Smooth muscle cell of the brain vasculature (primary cell): ENCODE results near the gene KCNIP2.

Experiments
- DNase-seq: peaks from one replicate; pipeline ENCODE4 v3.0.0-alpha.2; 2012; ENCODE audit warnings: low read depth, low spot score

KCNIP2 gene

DNA sequence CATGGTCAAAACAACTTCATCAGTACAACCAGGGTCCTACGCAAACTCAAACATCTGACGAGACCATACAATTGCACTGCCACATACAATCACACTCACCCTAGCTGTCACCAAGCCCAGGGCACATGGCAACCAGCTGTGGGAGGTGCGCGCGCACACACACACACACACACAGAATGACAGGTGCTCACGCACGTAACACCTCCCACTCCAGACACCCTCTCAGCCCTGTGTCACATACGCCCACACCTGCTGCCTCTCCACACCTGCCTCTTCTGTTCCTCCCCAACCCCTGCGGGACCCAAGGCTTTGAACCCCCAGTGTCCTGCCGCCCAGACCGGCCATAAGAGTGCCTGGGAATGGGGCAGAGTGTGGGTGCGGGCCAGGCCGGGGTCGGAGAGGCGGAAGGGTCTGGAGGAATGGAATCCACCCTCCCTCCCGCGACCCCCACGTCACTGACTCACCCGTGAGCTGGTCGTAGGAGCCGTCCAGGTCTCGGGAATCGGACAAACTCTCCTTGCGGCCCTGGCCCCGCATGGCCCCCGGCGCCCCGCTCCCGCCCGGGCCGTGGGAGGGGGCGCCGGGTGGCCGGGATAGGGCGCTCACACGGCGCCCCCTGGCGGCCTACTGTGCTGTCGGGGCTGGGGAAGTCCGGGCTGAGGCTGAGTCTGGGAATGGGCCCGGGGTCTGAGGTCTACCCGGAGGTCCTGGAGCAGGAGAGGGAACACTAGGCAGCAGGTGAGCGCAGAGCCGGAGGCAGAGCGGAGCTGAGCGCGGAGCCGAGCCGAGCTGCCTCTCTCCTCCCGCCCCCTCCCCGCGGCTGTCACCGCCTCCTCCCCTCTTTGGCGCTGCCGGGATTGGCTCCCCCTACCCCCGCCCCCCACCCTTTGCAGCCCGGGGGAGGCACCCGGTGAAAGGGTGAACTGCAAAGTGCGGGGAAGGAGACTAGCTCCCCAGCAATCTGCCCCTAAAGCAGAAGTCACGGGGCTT is at the start of gene KCNIP2:
KCNIP2 (minus strand) TSS at position 769 of the 990 bp plus-strand sequence; CDS start at position 537, 232 bp downstream.
- DNase-seq = no peak

GRCh38 chr10:101892782-101893391 is 49.3 kb upstream of the KCNIP2 start:
- no peak for DNase-seq

DNA sequence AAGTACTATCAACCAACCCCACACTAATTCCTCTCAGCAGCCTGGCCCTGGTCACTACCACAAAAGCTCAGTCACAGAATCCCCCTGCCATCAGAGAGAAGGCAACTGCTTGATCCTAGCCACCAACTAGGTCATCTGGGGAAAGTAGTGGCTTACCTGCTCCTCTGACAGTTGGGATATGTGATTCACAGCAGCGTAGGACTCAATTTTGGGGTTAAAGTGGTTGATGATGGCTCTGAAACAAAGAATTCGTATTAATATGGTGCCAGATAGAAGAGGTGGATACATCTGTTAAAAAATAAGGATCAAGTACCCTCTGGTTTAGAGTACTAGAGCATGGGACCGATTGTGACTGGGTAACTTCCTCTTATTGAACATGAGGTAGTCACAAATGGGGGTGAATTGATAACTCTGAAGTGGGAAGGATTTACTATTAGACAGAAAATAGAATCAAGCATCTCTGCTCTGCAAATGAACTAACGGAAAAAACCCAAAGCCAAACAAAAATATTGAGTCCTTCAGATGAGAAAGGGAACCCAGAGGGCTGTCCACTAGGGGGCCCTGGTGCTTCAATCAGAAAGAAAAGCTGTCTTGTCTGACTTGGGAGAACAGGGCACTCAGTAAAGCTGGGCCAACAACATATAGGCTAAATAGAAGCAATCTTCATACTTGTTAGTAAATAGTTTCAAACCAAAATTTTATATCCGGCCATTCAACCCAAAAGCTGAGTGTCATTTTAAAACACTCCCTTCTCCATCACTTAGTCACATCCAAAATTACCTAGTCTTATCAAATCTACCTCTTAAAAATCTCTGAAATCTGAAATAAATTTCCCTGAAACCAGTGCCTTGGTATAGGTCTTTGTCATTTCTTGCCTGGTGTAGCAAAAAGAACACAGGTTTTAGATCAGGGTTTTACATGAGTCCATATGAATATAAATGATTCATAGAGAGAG is 45.9 kb upstream of the KCNIP2 start:
- DNase-seq = peak; percentile 62

- no peak for DNase-seq
Measured at GRCh38 chr10:101888251-101888949, 44.8 kb upstream of the KCNIP2 start.

- no peak for DNase-seq
Measured at GRCh38 chr10:101887775-101888174, 44.2 kb upstream of the KCNIP2 start.

DNA sequence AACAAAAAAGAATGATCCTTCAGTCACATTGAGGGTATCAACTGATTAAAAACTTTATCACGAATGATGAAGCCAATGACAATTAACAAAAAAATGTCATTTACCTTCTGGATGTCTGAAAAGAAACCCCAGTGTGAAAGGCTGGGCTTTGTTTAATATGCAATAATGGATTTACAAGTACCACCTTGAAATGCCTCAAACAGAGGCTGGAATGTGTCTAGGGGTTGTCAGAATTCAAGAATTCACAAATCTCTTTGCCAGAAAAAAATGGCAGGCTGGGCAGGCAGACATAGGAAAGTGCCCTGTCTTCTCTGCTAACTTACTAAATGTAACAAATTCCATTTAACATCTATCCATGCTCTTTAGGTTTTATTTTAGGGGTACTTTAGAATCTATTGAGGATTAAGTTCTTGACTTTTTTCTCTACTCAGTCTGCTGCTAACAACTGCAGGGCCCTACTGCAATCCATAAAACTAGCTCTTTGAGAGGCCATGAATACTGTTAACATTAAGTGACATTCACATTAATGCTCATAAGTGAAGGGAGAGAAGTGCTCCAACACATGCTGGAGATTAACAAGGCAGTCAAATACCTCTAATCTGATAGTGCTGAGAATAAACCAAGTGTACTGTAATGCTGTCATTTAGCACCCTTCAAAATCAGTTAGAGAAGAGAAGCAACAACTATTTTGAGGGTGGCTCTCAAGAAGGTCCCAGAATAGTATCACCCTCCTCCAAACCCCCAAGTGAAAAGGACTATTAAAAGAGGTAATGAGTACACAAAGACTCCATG is 43.1 kb upstream of the KCNIP2 start:
- DNase-seq = no peak

DNA sequence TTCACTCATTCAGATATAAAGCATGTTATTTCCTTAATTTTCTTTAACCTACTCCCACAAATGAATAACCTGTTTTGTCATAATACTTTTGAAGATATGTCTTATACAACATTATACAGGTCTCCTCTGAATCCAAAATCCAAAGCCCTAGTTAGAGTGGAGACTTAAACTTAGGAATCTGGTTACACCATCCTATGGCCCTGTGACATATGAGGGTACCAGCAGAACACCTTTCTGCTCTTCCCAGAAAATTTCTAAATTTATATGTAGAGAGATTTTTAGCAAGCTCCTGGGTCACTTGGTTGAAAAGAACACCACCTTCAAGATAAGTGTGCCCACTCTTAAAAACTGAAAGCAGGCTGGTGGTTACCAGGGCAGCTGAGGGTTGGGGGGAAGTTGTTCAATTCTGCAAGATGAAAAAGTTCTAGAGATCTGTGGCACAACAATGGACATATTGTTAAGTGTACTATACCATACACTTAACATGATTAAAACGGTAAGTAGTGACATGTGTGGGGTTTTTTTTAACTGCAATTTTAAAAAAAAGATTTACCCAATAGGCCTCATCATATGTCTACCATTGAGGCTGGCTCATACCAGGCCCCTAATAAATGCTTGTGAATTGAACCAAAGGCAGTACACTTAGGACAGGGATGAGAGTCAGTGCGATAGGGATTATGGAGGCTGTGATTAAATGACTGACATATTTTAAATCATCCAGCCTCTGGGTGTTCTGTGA is 37.6 kb upstream of the KCNIP2 start:
- no peak for DNase-seq

DNA sequence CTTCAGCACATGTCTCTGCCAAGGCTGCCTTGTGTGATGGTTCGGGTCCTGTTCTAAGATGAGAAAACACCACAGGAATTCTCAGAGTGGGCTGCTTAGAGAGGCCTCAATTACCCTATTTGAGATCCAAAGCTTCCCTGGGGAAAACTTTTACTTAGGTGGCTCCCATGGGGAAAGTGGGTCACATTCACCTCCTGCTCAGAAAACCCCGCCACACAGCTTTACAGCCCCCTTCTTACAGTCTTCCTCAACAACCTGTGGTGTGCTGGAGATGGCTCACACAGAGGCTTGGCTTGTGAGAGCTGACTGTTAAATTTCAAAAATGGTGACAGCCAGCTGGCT is 36.6 kb upstream of the KCNIP2 start:
- no peak for DNase-seq

GRCh38 chr10:101879456-101880231 is 36.0 kb upstream of the KCNIP2 start:
- no peak for DNase-seq

DNA sequence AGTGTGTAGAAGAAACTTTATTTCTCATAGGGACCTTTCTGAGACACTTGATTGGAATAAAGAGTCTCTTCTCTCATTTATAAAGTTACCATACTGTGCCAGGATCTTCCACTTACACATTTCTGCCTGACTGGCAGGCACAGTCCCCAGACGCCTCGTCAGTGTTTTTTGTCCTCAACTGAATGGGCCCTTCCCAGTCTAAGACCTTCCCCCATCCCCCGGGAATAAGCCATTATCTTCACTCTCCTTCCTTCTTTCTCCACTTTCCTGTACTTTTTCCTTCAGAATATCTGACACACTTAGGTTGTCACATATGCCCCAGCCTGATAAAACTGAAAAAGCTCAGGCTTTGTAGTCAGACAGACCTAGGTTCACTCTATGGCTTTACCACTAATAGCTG is 35.3 kb upstream of the KCNIP2 start:
- DNase-seq = no peak

GRCh38 chr10:101875068-101875688 is 31.6 kb upstream of the KCNIP2 start:
- DNase-seq = no peak

- DNase-seq = no peak
Measured at GRCh38 chr10:101874252-101874651, 30.7 kb upstream of the KCNIP2 start.

DNA sequence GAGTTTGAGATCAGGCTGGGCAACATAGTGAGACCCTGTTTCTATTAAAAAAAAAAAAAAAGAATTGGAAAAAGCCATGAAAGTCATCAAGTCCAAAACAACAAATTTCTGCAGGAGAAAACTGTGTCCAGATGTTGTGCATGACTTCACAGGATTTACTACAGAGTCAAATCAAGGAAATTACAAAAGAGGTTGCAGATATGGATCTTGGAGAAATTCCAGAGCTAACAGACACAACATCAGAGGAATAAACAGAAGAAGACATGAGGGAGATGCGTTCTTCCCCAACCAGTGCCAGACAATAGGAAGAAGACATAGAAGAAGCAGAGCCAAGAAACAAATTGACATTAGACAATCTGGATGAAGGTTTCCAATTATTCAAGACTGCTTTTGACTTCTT is 24.3 kb upstream of the KCNIP2 start:
- DNase-seq = no peak

DNA sequence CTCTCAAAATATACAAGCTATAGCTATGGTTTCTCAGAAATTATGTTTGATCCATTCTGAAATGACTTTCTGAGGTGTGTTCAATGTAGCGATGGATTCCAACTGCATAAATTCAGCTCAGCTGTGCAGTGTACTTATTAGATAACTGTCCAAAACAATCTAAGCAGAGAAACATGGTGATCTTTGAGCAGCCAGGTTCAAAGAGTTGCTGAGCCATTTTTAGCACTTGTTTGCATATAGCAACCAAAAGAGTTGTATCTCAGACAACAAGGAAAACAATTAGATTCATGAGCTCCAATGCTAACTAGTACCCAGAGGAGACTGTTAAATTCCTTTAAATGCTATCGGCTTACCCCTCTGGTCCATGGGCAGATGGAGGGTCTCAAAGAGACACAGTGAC is 15.9 kb upstream of the KCNIP2 start:
- DNase-seq = no peak

GRCh38 chr10:101858723-101859500 is 15.3 kb upstream of the KCNIP2 start:
- no peak for DNase-seq

GRCh38 chr10:101857802-101858476 is 14.3 kb upstream of the KCNIP2 start:
- no peak for DNase-seq

DNA sequence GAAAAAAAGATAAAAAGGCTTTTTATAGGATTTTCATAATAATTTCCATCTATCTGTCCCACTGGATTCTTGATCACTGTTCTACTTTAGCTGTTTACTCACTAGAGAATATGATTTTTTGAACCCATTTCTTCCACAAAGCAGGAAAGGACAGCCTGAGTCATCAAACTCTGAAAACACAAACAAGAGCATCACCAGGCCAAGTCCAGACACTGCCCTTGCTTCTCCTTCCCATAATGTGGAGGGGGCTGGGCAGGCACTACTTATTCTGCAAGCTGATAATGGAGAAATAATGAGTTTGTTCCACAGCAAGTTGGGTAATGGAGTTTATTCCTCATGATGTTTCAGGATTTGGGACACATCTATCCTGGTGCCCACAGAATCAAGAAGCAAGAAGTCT is 13.0 kb upstream of the KCNIP2 start:
- DNase-seq = no peak
